HCT116 (cell line): Measurements from ENCODE around the gene NT5DC3. TPM values are rescaled to one million over a fixed set of nuclear protein-coding genes. Genes with fewer than 3 reads are reported as not detected.

ENCODE experiments used
- ATAC-seq: fragments of 200-7000 bp; cut with Tn5 transposase; 2 replicates; pipeline ENCODE4 v1.9.1; 2020; ENCODE audit warnings: mild to moderate bottlenecking, moderate library complexity
- BruUV-seq: library from RNA; stranded (reverse); fragments of 400-500 nt; replicated peaks from 2 replicates; lab custom pipeline; 2021; lab: Mats Ljungman, UMichigan
- CTCF ChIA-PET: fragments of 300-600 bp; sonication (Branson Sonifier 250); formaldehyde crosslinking; loops from one replicate; lab custom pipeline; 2021; ENCODE audit warnings: antibody characterized with exemption; lab: Charles Lee
- POLR2A ChIA-PET: fragments of 300-600, 350-600 bp; sonication (Branson Sonifier 250); formaldehyde crosslinking; loops from one replicate; lab custom pipeline; 2021; ENCODE audit warnings: antibody characterized with exemption; lab: Charles Lee
- RAD21 ChIA-PET, 2 experiments: fragments of 300-600 bp; sonication (Branson Sonifier 250); formaldehyde crosslinking; loops; one replicate each; lab custom pipeline; 2023; ENCODE audit warnings: low total read pairs in 2 of 2; ENCODE audit not compliant: uncharacterized antibody in 2 of 2, unreplicated experiment in 2 of 2, low non-redundant PET in 1 of 2; lab: Charles Lee
- DNase-seq: peaks from one replicate; pipeline ENCODE4 v3.0.0-alpha.2; 2010; ENCODE audit warnings: low read depth, low spot score
- H2AFZ ChIP-seq: fragments of 200-600 bp; shearing (Covaris generic), sonication (generic); 2 replicates; pipeline ENCODE4 v1.6.1; 2017; ENCODE audit warnings: low read depth, mixed run types, mixed read lengths, antibody characterized with exemption, low read length; ENCODE audit not compliant: poor library complexity, severe bottlenecking
- H3K27ac ChIP-seq: 2 replicates; pipeline ENCODE4 v1.5.1; 2012; ENCODE audit warnings: low read depth, low read length
- H3K27me3 ChIP-seq: fragments of 200-600 bp; sonication (generic); 2 replicates; pipeline ENCODE4 v1.6.1; 2016; ENCODE audit warnings: mixed run types, low read length, mixed read lengths; ENCODE audit not compliant: insufficient read depth
- H3K36me3 ChIP-seq, 2 experiments: fragments of 200-500 bp in 1 of 2; fragments of 200-600 bp in 1 of 2; sonication (Bioruptor generic) in 1 of 2; sonication (generic) in 1 of 2; 2 replicates each; pipeline versions ENCODE4 v1.5.1 to v1.6.1; 2014 to 2016; ENCODE audit warnings: low read length in 2 of 2, inconsistent platforms in 1 of 2, mixed read lengths in 1 of 2, mixed run types in 1 of 2; ENCODE audit not compliant: insufficient read depth in 2 of 2, control insufficient read depth in 1 of 2
- H3K4me1 ChIP-seq, 2 experiments: fragments of 200-600 bp in 1 of 2; sonication (generic) in 1 of 2; 2 replicates each; pipeline versions ENCODE4 v1.5.1 to v1.6.1; 2012 to 2017; ENCODE audit warnings: low read length in 2 of 2, inconsistent platforms in 1 of 2, mild to moderate bottlenecking in 1 of 2, mixed read lengths in 1 of 2, mixed run types in 1 of 2, moderate library complexity in 1 of 2; ENCODE audit not compliant: insufficient read depth in 2 of 2, control insufficient read depth in 1 of 2
- H3K4me2 ChIP-seq: fragments of 200-600 bp; sonication (generic); 2 replicates; pipeline ENCODE4 v1.6.1; 2017; ENCODE audit warnings: mixed run types, low read length, mixed read lengths
- H3K4me3 ChIP-seq, 2 experiments: fragments of 200-600 bp in 1 of 2; sonication (generic) in 1 of 2; replicated peaks in 1 of 2; 2 replicates each; pipeline ENCODE4 v1.5.1; 2011 to 2016; ENCODE audit warnings: low read length in 2 of 2, control low read depth in 1 of 2, low read depth in 1 of 2, mild to moderate bottlenecking in 1 of 2, mixed read lengths in 1 of 2, mixed run types in 1 of 2
- H3K79me2 ChIP-seq: fragments of 200-600 bp; sonication (generic); 2 replicates; pipeline ENCODE4 v1.6.1; 2017; ENCODE audit warnings: mild to moderate bottlenecking, mixed run types, low read length, moderate library complexity, mixed read lengths; ENCODE audit not compliant: insufficient read depth
- H3K9ac ChIP-seq: fragments of 200-600 bp; sonication (generic); 2 replicates; pipeline ENCODE4 v1.6.1; 2016; ENCODE audit warnings: low read length, mixed read lengths
- H3K9me2 ChIP-seq: fragments of 200-600 bp; sonication (generic), shearing (Covaris generic); 2 replicates; pipeline ENCODE4 v1.6.1; 2017; ENCODE audit warnings: mixed run types, mild to moderate bottlenecking, moderate library complexity; ENCODE audit not compliant: insufficient read depth
- H3K9me3 ChIP-seq, 2 experiments: fragments of 200-500 bp in 1 of 2; fragments of 200-600 bp in 1 of 2; sonication (Bioruptor generic) in 1 of 2; sonication (generic) in 1 of 2; 2 replicates each; pipeline ENCODE4 v1.6.1; 2014 to 2017; ENCODE audit warnings: low read length in 2 of 2, mixed read lengths in 2 of 2, inconsistent platforms in 1 of 2, low read depth in 1 of 2, mild to moderate bottlenecking in 1 of 2, mixed run types in 1 of 2, moderate library complexity in 1 of 2; ENCODE audit not compliant: control insufficient read depth in 1 of 2, insufficient read depth in 1 of 2
- H4K20me1 ChIP-seq: fragments of 200-600 bp; sonication (generic), shearing (Covaris generic); 2 replicates; pipeline ENCODE4 v1.6.1; 2017; ENCODE audit warnings: mixed run types, mild to moderate bottlenecking, moderate library complexity; ENCODE audit not compliant: insufficient read depth
- CBX3 ChIP-seq: IDR thresholded peaks from 2 replicates; pipeline ENCODE4 v1.6.1; 2012; ENCODE audit warnings: low read depth
- CEBPB ChIP-seq: IDR thresholded peaks from 2 replicates; pipeline ENCODE4 v1.6.1; 2012; ENCODE audit warnings: low read depth
- ELF1 ChIP-seq: IDR thresholded peaks from 2 replicates; pipeline ENCODE4 v1.6.1; 2012; ENCODE audit warnings: low read depth, borderline replicate concordance
- EZH2 ChIP-seq: fragments of 200-600 bp; sonication (generic); IDR thresholded peaks from 2 replicates; pipeline ENCODE4 v1.6.1; 2017; ENCODE audit warnings: antibody characterized with exemption, mixed run types
- EZH2phosphoT487 ChIP-seq: fragments of 200-600 bp; IDR thresholded peaks from 2 replicates; pipeline ENCODE4 v1.6.1; 2018; ENCODE audit warnings: antibody characterized with exemption, borderline replicate concordance
- FOSL1 ChIP-seq: IDR thresholded peaks from 2 replicates; pipeline ENCODE4 v1.6.1; 2012; ENCODE audit warnings: low read depth
- POLR2A ChIP-seq: IDR thresholded peaks from 2 replicates; pipeline ENCODE4 v1.7.0; 2011; ENCODE audit warnings: borderline replicate concordance; ENCODE audit not compliant: insufficient read depth, insufficient read length; ENCODE audit errors: extremely low read depth
- POLR2AphosphoS5 ChIP-seq: IDR thresholded peaks from 2 replicates; pipeline ENCODE4 v1.6.1; 2011; ENCODE audit warnings: mild to moderate bottlenecking, low read depth, low read length, moderate library complexity
- RAD21 ChIP-seq: IDR thresholded peaks from 2 replicates; pipeline ENCODE4 v1.6.1; 2012; ENCODE audit warnings: low read depth, mild to moderate bottlenecking
- SIN3A ChIP-seq: IDR thresholded peaks from 2 replicates; pipeline ENCODE4 v1.6.1; 2012; ENCODE audit warnings: low read depth
- SP1 ChIP-seq: IDR thresholded peaks from 2 replicates; pipeline ENCODE4 v1.6.1; 2012; ENCODE audit warnings: low read depth
- SRF ChIP-seq: IDR thresholded peaks from 2 replicates; pipeline ENCODE4 v1.6.1; 2012; ENCODE audit warnings: low read depth
- TCF7L2 ChIP-seq: IDR thresholded peaks from 2 replicates; pipeline ENCODE4 v1.7.0; 2011; ENCODE audit warnings: borderline replicate concordance, inconsistent platforms; ENCODE audit not compliant: insufficient read depth, insufficient read length; ENCODE audit errors: extremely low read depth
- YY1 ChIP-seq: IDR thresholded peaks from 2 replicates; pipeline ENCODE4 v1.6.1; 2011; ENCODE audit warnings: low read length, low read depth, moderate library complexity, mild to moderate bottlenecking; ENCODE audit not compliant: insufficient replicate concordance; ENCODE audit errors: extremely low read depth
- ZFX ChIP-seq: fragments of 450-650 bp; IDR thresholded peaks from 2 replicates; pipeline ENCODE4 v1.6.1; 2017
- ZNF274 ChIP-seq: fragments of 200-500 bp; sonication (Bioruptor generic); IDR thresholded peaks from 2 replicates; pipeline ENCODE4 v1.6.1; 2014; ENCODE audit warnings: mild to moderate bottlenecking, low read depth, low read length, inconsistent platforms
- intact Hi-C: fragments of 100-400 bp; cut with micrococcal nuclease; formaldehyde crosslinking; loops from 2 replicates; pipeline ENCODE4 v1.10.0; 2022
- total RNA-seq: library from RNA; stranded (reverse); gene quantifications from one replicate; pipeline ENCODE4 v1.2.1, GENCODE V29; 2021; ENCODE audit not compliant: unreplicated experiment
- TF ChIP-seq, protein P1 (sequence below), 3 experiments: fragments of 200-600 bp in 1 of 3; sonication (generic) in 1 of 3; IDR thresholded peaks in 2 of 3; conservative IDR thresholded peaks in 1 of 3; 2 replicates each; pipeline ENCODE4 v1.5.1; 2012 to 2017; ENCODE audit warnings: low read depth in 2 of 3, low read length in 2 of 3, antibody characterized with exemption in 1 of 3, borderline replicate concordance in 1 of 3, control low read depth in 1 of 3, mild to moderate bottlenecking in 1 of 3, mixed read lengths in 1 of 3, mixed run types in 1 of 3, moderate library complexity in 1 of 3; ENCODE audit not compliant: insufficient read depth in 1 of 3
- TF ChIP-seq, protein P2 (sequence below): IDR thresholded peaks from 2 replicates; pipeline ENCODE4 v1.6.1; 2012
- TF ChIP-seq, protein P3 (sequence below): IDR thresholded peaks from 2 replicates; pipeline ENCODE4 v1.6.1; 2012

Gene NT5DC3
- total RNA-seq, 1 experiment from 2014 or later: 18.7 TPM

DNA sequence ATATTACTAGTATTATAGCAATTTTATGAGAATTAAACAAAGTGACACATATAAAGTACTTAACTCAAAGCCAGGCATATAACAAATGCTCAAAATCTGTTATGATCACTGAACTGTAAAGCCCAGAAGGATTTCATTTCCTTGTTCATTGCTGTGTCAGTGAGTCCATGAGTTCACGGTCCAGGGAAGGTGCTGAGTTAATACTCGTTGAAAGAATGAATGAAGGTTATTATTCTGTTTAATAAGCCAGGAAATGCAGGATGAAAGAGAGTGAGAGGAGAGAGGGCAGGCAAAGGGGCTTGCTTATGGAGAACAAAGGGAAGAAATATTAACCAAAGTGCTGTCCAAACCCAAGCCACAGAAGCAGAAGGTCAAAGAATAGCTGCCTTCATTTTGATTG is 40.2 kb upstream of the NT5DC3 start:
- Histone ChIP-seq H3K4me2 (no peak overlapping the region), H4K20me1 (no peaks in the 10 kb centered on the region), H3K79me2 (no peaks in the 10 kb centered on the region), H3K9ac (no peak overlapping the region), H3K27ac (no peak overlapping the region), H3K9me2 (no peaks in the 10 kb centered on the region), H2AFZ (no peak overlapping the region), H3K4me1 (peaks cover 0 to 4% of the 10 kb centered on the region in 2 experiments; a peak in 1 of 4 replicates), H3K27me3 (no peaks in the 10 kb centered on the region)
- BruUV-seq: no TSS peak
- CTCF ChIA-PET: no interaction called here
- ATAC-seq (no peak), DNase-seq (no peak)
- POLR2A ChIA-PET: no interaction called here
- RAD21 ChIA-PET: no interaction called here
- intact Hi-C loops: no loop called here
- TF ChIP-seq SIN3A (no peak), EZH2 (no peak), CBX3 (no peak), CEBPB (no peak), POLR2AphosphoS5 (no peak), POLR2A (no peak), YY1 (no peak), FOSL1 (no peak), SP1 (no peak), RAD21 (no peak), SRF (no peak), ZNF274 (no peak), ZFX (no peak), TCF7L2 (no peak), EZH2phosphoT487 (no peak), ELF1 (no peak)
- TF ChIP-seq, protein P1, sequence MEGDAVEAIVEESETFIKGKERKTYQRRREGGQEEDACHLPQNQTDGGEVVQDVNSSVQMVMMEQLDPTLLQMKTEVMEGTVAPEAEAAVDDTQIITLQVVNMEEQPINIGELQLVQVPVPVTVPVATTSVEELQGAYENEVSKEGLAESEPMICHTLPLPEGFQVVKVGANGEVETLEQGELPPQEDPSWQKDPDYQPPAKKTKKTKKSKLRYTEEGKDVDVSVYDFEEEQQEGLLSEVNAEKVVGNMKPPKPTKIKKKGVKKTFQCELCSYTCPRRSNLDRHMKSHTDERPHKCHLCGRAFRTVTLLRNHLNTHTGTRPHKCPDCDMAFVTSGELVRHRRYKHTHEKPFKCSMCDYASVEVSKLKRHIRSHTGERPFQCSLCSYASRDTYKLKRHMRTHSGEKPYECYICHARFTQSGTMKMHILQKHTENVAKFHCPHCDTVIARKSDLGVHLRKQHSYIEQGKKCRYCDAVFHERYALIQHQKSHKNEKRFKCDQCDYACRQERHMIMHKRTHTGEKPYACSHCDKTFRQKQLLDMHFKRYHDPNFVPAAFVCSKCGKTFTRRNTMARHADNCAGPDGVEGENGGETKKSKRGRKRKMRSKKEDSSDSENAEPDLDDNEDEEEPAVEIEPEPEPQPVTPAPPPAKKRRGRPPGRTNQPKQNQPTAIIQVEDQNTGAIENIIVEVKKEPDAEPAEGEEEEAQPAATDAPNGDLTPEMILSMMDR (IDR thresholded peaks at IDR 0.05 in 2 of 3, conservative IDR thresholded peaks at IDR 0.05 in 1 of 3; ENCODE audit: borderline replicate concordance in 1 of 3, insufficient read depth in 1 of 3, low read depth in 2 of 3, low read length in 2 of 3): no peak
- TF ChIP-seq, protein P2, sequence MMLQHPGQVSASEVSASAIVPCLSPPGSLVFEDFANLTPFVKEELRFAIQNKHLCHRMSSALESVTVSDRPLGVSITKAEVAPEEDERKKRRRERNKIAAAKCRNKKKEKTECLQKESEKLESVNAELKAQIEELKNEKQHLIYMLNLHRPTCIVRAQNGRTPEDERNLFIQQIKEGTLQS: no peak
- TF ChIP-seq, protein P3, sequence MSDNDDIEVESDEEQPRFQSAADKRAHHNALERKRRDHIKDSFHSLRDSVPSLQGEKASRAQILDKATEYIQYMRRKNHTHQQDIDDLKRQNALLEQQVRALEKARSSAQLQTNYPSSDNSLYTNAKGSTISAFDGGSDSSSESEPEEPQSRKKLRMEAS: no peak
- TF ChIP-seq, all 23 proteins: peak for 0
- H3K4me3 ChIP-seq: no peak overlapping the region
- no peaks in the 10 kb centered on the region for H3K9me3 ChIP-seq
- no peaks in the 10 kb centered on the region for H3K36me3 ChIP-seq
